GM21381 (cell line): ENCODE data around the gene JADE1.

ENCODE experiments used
- ATAC-seq: cut with Tn5 transposase; IDR thresholded peaks from one replicate; pipeline ENCODE4 v1.9.1; 2021; ENCODE audit warnings: mild to moderate bottlenecking, moderate library complexity; ENCODE audit not compliant: unreplicated experiment

The JADE1 gene

GRCh38 chr4:128869776-128870509, 60.4 kb downstream of the JADE1 start:
- ATAC-seq = no peak

GRCh38 chr4:128871948-128872347, 62.4 kb downstream of the JADE1 start:
- no peak for ATAC-seq

GRCh38 chr4:128876200-128876599, 66.7 kb downstream of the JADE1 start:
- ATAC-seq = no peak

- ATAC-seq = no peak
Observed at GRCh38 chr4:128877934-128878333, 68.4 kb downstream of the JADE1 start.

- no peak for ATAC-seq
Observed at GRCh38 chr4:128879283-128879682, 69.8 kb downstream of the JADE1 start.

GRCh38 chr4:128879971-128880370, 70.5 kb downstream of the JADE1 start:
- no peak for ATAC-seq

- no peak for ATAC-seq
Observed at GRCh38 chr4:128880662-128881061, 71.2 kb downstream of the JADE1 start.

- no peak for ATAC-seq
Observed at GRCh38 chr4:128904821-128905220, 95.3 kb downstream of the JADE1 start.

- no peak for ATAC-seq
Observed at GRCh38 chr4:128906581-128906980, 97.1 kb downstream of the JADE1 start.

- ATAC-seq = no peak
Observed at GRCh38 chr4:128907981-128908380, 98.5 kb downstream of the JADE1 start.

GRCh38 chr4:128908735-128909134, 99.2 kb downstream of the JADE1 start:
- no peak for ATAC-seq

- no peak for ATAC-seq
Observed at GRCh38 chr4:128913228-128913627, 103.7 kb downstream of the JADE1 start.

- ATAC-seq = no peak
Observed at GRCh38 chr4:128915544-128915943, 106.0 kb downstream of the JADE1 start.

GRCh38 chr4:128916832-128917231, 107.3 kb downstream of the JADE1 start:
- peak; percentile 88 for ATAC-seq

GRCh38 chr4:128917781-128918180, 108.3 kb downstream of the JADE1 start:
- ATAC-seq = peak; percentile 67

GRCh38 chr4:128921954-128922353, 112.5 kb downstream of the JADE1 start:
- ATAC-seq = no peak
